ENCODE measurements around the gene NAA35.

GRCh38 chr9:86020731-86021130, 79.8 kb downstream of the NAA35 start:
- no peak for TF ChIP-seq CTCF (IDR thresholded peaks at IDR 0.05)
- no peak for TF ChIP-seq POLR2AphosphoS5 (IDR thresholded peaks at IDR 0.05)
